ENCODE measurements around the gene YY1. TPM values are rescaled to one million over a fixed set of nuclear protein-coding genes. Genes with fewer than 3 reads are reported as not detected.
A peak's percentile ranks its signal among the peaks of the same experiment; 100 is the strongest.

YY1 gene
- total and polyA plus RNA-seq, 9 of the 15 experiments (the other 6 are each of a cell fraction or from before 2014, with no cell fraction given): 20.8 to 74.2 (median 46.7) TPM

DNA sequence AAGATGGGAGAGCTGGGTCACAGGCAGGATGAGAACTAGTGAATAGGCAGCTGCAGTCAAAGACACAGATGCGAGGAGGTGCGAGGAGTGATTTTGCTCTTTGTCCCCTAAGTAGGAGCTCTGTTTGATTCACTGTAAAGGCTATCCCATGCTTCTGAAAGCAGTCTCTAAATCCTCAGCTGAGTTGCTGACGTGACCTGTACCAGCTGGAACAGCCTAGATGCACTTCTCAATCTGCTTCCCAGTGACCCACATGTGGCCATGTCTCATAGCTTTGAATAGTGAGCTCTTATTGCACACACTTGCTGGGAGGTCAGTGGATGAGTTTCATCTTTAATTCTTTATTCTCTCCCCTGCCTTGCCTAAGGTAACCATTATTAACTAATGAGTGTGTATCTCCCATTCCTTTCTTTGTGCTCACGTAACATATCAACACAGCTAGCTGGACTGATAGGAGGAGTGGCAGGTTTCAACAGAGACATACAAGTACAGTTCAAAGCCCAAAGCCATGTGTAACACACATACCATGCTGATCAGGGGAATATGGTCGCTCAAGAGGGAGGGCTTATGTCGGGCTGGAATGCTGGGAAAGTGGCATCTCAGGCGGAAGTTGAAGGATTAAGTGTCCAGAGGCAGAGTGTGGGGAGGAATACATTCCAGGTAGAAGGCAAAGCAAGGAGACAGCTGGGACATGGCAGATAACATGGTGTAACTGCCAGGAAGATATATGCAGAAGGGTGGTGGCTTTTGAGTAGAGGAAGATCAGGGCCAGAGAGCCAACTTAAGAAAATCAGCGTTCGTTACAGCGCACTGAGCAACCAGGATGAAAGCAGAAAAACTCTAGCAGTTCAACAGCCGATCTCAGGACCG lies 15.4 kb upstream of the YY1 start (continued):
- TF ChIP-seq JUND (IDR thresholded peaks at IDR 0.05; ENCODE audit: borderline replicate concordance, low read depth, low read length) (no peak), JUND (tag; IDR thresholded peaks at IDR 0.05; ENCODE audit: borderline replicate concordance, low read depth, low read length) (peak; percentile 26; the same call in 1 of the 3 replicates), SMARCA4 (IDR thresholded peaks at IDR 0.05) (no peak), ZBTB26 (CRISPR knock-in tag; IDR thresholded peaks at IDR 0.05) (0 out of 2 replicates have a peak, but pooled peaks have one; percentile 49)

- peak overlapping the region; percentile 87 for H3K4me2 ChIP-seq (ENCODE audit: insufficient read depth, low read length)
- peaks cover 33 to 41% of the 10 kb centered on the region in 2 experiments for H3K4me1 ChIP-seq (replicated peaks in 1 of 2; ENCODE audit: control insufficient read depth in 2 of 2, insufficient read depth in 2 of 2, low read length in 2 of 2)
- no TSS peak for BruUV-seq (replicated peaks)
- peak overlapping the region; percentile 33 to 68; a peak in 3 of 4 replicates for H3K9ac ChIP-seq (ENCODE audit: insufficient read depth in 1 of 2, low read depth in 2 of 2, low read length in 2 of 2)
- ChIA-PET CTCF (ENCODE audit: low intra/inter-chr PET ratio) (no interaction called here), POLR2A (interaction anchor here (0.6 to 4.9 kb wide), 6 partner anchors 9 to 542 kb away, joined by 3 to 46 read pairs (median 4); no protein-coding TSS in a partner anchor)
- no peaks in the 10 kb centered on the region for H3K9me1 ChIP-seq (ENCODE audit: control insufficient read depth, insufficient read depth, low read length)
- no peaks in the 10 kb centered on the region for H3K27me3 ChIP-seq (ENCODE audit: control insufficient read depth in 2 of 2, insufficient read depth in 2 of 2, low read length in 2 of 2)
- no peaks in the 10 kb centered on the region for H3K9me3 ChIP-seq (replicated peaks; ENCODE audit: control insufficient read depth, insufficient read depth, low read depth, low read length)
- no peaks in the 10 kb centered on the region for H4K20me1 ChIP-seq (replicated peaks; ENCODE audit: control insufficient read depth, insufficient read depth, low read length)
- peak overlapping the region; percentile 86 for H2AFZ ChIP-seq (ENCODE audit: low read depth, low read length)
- no peak for DNase-seq (ENCODE audit: extremely low read depth in 1 of 4, low spot score in 3 of 4)
- H3K27ac ChIP-seq (ENCODE audit: extremely low read depth, low read depth, low read length): peak overlapping the region; percentile 73
- no peak for FAIRE-seq
- H3K4me3 ChIP-seq: no peak overlapping the region
- no peak for ATAC-seq
- TF ChIP-seq ZNF124 (CRISPR knock-in tag; IDR thresholded peaks at IDR 0.05): no peak
- 0 out of 2 replicates have a peak, but pooled peaks have one; percentile 6 for TF ChIP-seq CXXC5 (CRISPR knock-in tag; IDR thresholded peaks at IDR 0.05)
- intact Hi-C loops (cut with micrococcal nuclease) (no loop called here), in situ Hi-C loops (cut with MboI) (no loop called here)
- no peaks in the 10 kb centered on the region; the same call in 2 of the 3 replicates for H3K36me3 ChIP-seq (ENCODE audit: control insufficient read depth, insufficient read depth, low read length)
- peaks cover 36% of the 10 kb centered on the region; the same call in 2 of the 3 replicates for H3K79me2 ChIP-seq (ENCODE audit: control insufficient read depth, insufficient read depth, low read length)
- 63% methylated on average over 4 of the region's 4 CpGs for WGBS (ENCODE audit: insufficient coverage, low coverage, missing lambda C conversion rate)
Measured at GRCh38 chr14:100224229-100224866, 14.6 kb upstream of the YY1 start.
